HG03103 (cell line): Measurements from ENCODE around the gene LRRC42.
A peak's percentile ranks its signal among the peaks of the same experiment; 100 is the strongest.

Experiments
- ATAC-seq: cut with Tn5 transposase; IDR thresholded peaks from one replicate; pipeline ENCODE4 v1.9.1; 2021; ENCODE audit warnings: low read depth; ENCODE audit not compliant: unreplicated experiment

The LRRC42 gene, protein sequence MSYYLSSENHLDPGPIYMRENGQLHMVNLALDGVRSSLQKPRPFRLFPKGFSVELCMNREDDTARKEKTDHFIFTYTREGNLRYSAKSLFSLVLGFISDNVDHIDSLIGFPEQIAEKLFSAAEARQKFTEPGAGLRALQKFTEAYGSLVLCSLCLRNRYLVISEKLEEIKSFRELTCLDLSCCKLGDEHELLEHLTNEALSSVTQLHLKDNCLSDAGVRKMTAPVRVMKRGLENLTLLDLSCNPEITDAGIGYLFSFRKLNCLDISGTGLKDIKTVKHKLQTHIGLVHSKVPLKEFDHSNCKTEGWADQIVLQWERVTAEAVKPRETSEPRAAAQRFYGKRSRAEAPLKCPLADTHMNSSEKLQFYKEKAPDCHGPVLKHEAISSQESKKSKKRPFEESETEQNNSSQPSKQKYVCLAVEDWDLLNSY

DNA sequence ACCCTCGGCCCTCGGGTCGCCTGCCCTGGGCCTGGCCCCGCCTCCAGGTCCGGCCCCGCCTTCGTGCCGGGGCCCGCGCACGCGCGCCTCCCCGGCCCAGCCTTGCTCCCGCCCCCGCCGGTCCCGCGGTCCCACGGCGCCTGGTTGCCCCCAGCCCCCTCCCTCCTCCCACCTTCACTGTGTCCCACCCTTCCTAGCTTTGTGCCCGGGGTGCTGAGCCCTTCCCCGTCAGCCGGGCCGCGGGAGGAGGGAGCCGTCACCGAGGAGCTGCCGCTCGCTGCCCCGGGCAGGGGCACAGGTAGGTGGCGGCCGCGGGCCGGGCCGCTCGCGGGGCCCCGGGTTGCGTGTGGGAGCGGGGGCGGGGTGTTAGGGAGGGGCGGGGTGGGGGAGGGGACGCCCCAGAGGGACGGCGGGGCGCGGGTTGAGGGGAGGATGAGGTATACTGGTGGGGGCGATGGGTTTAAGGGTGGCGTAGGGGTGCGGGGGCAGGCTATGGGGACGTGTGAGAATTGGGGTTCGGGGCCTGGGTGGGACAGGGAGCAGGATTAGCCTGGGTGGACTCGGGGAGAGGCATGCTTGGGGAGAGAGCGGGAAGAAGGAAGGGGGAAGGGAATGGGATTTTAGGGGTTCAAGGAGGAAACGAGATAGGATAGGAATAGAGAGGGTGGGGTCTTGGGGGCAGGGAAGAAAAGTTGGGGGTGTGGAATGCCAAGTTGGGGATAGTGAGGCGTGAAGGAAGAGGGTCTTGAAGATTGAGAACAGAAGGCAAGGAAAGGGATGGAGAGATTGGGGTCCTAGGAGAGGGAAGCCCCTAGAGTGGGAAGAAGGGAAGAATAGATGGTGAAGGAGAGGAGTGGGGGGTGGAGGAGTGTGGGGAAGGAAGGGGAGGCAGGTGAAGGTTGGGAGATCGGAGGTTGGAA, at the start of gene LRRC42:
Gene LRRC42 (plus strand): TSS at position 99 of the 920 bp plus-strand sequence. CDS start 5,650 bp downstream, outside the sequence.
- ATAC-seq = peak; percentile 53

DNA sequence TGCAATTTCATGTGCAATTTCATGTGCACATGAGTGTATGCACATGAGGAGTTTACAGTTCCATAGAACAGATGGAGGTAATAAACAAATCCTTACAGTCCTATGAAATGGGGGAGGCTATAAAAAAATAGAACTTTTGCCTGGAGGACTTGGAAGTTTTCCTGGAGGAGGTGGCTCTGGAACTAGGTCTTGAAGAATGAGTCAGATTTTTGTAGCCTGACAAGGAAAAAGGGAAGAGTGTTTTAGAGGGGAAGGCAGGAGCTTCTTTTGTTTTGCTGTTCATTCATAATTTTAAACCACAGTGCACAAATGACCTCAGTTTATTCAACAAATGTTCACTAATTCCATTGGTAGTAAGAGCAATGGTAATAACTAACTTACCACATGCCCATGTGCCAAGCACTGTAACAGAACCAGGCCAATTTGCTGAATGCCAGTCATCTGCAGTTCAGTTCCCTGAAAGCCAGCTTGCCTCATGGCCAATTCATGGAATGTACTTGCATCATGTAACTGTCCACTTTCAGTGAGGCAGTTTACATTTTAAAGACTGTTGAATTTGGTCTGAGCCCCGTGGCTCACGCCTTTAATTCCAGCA, 49.4 kb upstream of the LRRC42 start:
- ATAC-seq = no peak

DNA sequence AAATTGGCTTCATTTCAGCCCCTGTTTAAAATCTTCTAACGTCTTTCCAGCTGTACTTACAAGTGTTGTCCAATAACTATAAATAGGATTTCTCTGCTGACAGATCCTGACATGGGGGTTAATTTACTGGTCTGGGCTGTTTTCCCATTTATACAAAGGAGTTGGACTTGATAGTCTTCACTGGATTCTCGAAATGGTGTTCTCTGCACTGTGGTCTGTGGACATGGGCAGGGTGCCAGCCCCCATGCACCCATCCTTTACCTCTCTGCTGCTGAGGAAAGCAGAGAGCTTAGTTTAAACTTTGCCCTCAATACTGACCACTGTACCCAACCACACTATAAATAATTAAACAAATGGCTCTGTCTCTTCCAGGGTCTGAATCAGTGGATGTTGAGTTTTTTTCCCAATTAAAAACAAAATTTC, 46.9 kb upstream of the LRRC42 start:
- no peak for ATAC-seq

GRCh38 chr1:53899708-53900107, 46.4 kb upstream of the LRRC42 start:
- ATAC-seq = no peak

DNA sequence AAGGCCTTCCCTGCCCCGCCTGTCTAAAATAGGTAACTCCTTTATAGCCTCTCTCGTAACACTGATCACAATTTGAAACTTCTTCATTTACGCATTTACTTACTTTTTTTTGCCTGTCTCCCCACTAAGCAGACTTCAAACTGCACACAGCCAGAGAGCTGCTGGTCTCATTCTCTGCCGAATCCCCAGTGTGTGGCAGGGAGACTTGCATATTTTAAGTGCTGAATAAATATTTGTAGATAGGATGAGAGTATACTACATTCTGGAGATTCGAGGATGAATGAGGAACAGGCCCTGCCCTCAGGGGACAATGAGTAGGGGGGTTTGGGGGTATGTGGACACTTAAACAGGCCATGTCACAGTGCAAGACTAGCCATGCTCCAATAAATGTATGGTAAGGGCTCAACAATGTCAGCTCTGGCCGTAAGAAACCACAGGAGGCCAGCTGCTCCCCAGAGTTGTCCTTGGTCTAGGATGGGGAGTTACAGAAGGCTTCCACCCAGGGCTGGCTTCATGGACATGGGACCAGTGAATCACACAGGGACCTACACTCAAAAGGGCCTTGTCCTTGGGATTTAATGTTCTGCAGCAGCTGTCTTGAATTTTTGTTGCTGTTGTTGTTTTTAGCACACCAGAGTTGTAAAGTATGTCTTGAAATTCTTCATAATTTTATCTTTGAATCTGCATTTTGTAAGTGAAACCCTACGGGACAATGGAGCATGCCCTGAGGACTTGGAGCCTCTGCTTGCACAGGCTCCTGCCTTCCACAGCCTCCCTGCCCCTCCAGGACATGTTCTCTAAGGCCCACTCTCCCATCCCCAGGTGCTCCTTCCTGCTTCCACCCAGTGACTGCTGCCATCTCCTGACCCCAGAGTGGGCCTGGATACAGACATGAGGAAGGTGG, 43.7 kb upstream of the LRRC42 start:
- no peak for ATAC-seq

DNA sequence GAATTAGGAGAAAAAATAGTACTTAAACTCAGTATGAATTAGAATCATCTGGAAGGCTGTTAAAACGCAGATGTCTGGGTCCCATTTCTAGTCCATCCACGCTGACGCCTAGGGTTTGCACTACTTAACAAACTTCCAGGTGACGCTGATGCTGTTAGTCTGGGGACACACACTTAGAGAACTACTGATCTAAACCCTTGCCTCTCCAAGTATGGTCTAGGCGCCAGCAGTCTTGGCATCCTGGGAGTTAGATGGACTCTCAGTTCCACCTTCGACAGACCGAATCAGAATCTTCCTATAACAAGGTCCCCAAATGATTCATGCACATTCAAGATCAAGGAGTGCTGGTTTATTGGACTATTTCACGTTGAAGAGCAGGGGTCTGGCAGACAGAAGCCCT, 40.6 kb upstream of the LRRC42 start:
- no peak for ATAC-seq

GRCh38 chr1:53906121-53906520, 40.0 kb upstream of the LRRC42 start:
- ATAC-seq = no peak

DNA sequence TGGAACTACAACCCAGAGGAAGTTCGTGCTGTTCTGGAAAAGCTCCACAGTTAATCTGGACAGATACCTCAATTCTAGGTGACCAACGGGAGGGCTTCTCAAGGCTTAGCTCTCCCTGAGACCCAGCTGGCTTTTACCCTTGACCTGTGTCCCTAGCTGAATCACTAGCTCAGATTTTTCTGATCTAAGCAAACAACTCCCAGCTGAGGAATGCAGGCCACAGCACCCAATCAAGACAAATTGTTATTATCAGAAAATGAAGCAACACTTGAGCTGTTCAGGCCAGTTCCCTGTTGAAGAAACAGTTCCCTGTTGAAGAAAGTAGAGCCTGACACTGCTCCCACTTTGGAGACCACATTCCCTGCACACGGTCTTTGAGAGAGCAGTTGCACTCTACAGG, 36.2 kb upstream of the LRRC42 start:
- no peak for ATAC-seq

DNA sequence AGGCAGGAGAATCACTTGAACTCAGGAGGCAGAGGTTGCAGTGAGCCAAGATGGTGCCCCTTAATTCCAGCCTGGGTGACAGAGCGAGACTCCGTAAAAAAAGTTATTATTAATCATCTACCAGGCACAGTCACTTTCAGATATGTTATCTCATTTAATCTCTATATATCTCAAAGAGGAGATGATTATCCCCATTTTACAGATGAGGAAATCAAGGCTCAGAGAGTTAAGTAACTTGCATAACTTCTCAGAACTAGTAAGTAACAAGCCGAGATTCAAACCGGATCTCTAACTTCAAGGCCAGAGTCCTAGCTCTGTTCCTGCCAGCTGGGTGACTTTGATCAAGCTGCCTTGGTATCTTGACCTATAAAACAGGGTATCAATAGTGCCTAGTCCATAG, 34.7 kb upstream of the LRRC42 start:
- no peak for ATAC-seq

- no peak for ATAC-seq
These were observed 32.7 kb upstream of the LRRC42 start for GRCh38 chr1:53913352-53914033.

- no peak for ATAC-seq
These were observed 27.8 kb upstream of the LRRC42 start for GRCh38 chr1:53918343-53918742.

DNA sequence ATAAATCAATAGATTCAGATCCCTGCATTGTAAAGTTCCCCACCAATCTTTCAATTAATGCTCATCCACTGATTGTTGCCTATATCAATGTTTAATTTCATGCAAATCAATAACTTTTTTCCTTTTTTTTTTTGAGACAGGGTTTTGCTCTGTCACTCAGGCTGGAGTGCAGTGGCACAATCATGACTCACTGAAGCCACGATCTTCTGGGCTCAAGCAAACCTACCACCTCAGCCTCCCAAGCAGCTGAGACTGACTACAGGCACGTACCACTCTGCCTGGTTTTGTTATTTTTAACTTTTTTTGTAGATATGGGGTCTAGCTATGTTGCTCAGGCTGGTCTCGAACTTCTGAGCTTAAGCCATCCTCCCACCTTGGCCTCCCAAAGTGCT, 26.5 kb upstream of the LRRC42 start:
- no peak for ATAC-seq

GRCh38 chr1:53927376-53927881, 18.7 kb upstream of the LRRC42 start:
- no peak for ATAC-seq

- no peak for ATAC-seq
These were observed 16.7 kb upstream of the LRRC42 start for GRCh38 chr1:53929246-53929960.

- ATAC-seq = no peak
These were observed 15.2 kb upstream of the LRRC42 start for GRCh38 chr1:53930932-53931331.

GRCh38 chr1:53931523-53931922, 14.6 kb upstream of the LRRC42 start:
- ATAC-seq = no peak

GRCh38 chr1:53934170-53934765, 11.9 kb upstream of the LRRC42 start:
- ATAC-seq = no peak

GRCh38 chr1:53936430-53936829, 9.7 kb upstream of the LRRC42 start:
- no peak for ATAC-seq
